Mesodermal cell (in vitro differentiated cells): ENCODE results near the gene RAB15.

Experiments used
- H3K27ac ChIP-seq: 2 replicates; pipeline ENCODE4 v1.7.0; 2013; ENCODE audit warnings: mild to moderate bottlenecking, low read depth, low read length, moderate library complexity; ENCODE audit not compliant: severe bottlenecking
- H3K36me3 ChIP-seq: 2 replicates; pipeline ENCODE4 v1.7.1; 2013; ENCODE audit warnings: mild to moderate bottlenecking, low read length, moderate library complexity; ENCODE audit not compliant: control insufficient read depth, insufficient read depth
- H3K4me1 ChIP-seq: one replicate; pipeline ENCODE4 v1.7.1; 2013; ENCODE audit warnings: mild to moderate bottlenecking, low read length; ENCODE audit not compliant: insufficient read depth, control insufficient read depth, poor library complexity, severe bottlenecking
- H3K4me3 ChIP-seq: 2 replicates; pipeline ENCODE4 v1.7.0; 2013; ENCODE audit warnings: low read length, control low read depth, mild to moderate bottlenecking; ENCODE audit not compliant: insufficient read depth, poor library complexity, severe bottlenecking; ENCODE audit errors: extremely low read depth
- H3K9me3 ChIP-seq: 2 replicates; pipeline ENCODE4 v1.7.1; 2013; ENCODE audit warnings: mild to moderate bottlenecking, low read length, moderate library complexity; ENCODE audit not compliant: control insufficient read depth
- WGBS, 2 experiments: methylation state at CpG; one replicate each; pipeline ENCODE4 v1.1.5; 2013; ENCODE audit warnings: missing lambda C conversion rate in 2 of 2; ENCODE audit not compliant: insufficient coverage in 2 of 2; 5-methylcytosine and 5-hydroxymethylcytosine counted together

The RAB15 gene

DNA sequence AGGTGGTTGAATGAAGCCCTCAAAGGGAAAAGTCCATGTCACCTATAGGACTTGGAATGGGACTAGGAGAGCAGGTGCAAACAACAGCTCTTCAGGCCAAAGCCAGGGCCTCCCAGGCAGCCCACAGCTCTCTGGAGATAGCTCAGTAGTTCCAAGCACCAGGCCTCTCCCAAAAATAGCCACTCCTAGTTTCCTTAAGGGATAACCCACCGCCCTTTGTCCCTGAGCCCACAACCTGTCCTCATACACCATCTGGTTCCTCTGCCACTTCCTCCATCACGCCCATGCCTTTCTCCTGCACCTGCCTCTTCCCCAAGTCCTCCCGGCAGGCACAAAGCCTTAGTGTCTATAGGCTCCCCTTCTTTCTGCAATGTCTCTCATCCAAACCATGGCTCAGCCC lies 2.1 kb downstream of the RAB15 start:
- Histone ChIP-seq H3K4me3 (no peak overlapping the region), H3K4me1 (peaks cover 18% of the 10 kb centered on the region), H3K36me3 (no peaks in the 10 kb centered on the region), H3K27ac (no peak overlapping the region), H3K9me3 (no peaks in the 10 kb centered on the region)
- 89 to 96% methylated on average over 3 of the region's 3 CpGs for WGBS, 2 experiments

DNA sequence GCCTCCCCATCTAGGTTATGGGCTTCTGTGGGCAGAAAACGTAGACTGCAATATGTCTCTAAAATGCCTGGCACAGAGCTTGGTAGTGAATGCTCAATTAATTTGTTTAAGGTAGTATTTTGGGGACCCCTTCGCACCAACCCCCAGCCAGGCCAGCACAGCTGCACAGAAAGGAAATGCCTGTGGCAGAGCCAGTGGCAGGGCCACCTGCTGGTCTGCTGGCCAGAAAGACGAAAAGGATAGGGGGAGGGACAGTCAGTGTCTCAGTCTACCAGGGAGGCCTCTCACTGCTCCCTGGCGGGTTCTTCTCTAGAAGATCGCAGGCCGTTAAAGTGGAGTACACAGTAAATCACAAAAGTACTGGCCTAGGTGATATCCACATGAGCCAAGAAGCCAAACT lies 3.5 kb downstream of the RAB15 start:
- H3K4me1 ChIP-seq = peaks cover 18% of the 10 kb centered on the region
- H3K36me3 ChIP-seq = no peaks in the 10 kb centered on the region
- no peak overlapping the region for H3K27ac ChIP-seq
- H3K4me3 ChIP-seq = no peak overlapping the region
- no peaks in the 10 kb centered on the region for H3K9me3 ChIP-seq
- WGBS, 2 experiments = 54 to 57% methylated on average over 3 to 4 of the region's 6 CpGs

DNA sequence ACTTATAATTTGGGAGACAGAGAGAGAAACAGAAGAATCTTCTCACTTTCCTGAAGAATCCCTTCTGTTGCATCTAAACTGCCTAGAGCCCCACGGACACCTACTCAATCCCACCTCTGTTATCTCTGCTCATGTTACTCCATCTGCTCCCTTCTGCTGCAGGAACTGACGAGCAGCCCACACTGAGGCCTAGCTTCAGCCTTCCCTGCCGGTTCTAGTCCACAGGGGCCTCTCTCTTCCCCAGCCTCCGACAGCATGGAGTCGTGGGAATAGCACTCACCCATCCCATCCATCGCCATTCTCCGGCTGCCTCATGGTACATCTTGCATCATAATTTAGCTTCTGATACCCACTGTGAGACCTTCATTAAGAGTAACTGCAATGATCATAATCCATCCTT lies 4.0 kb downstream of the RAB15 start:
- no peaks in the 10 kb centered on the region for H3K9me3 ChIP-seq
- WGBS, 2 experiments = 77% methylated on average over 7 of the region's 7 CpGs
- no peak overlapping the region for H3K27ac ChIP-seq
- no peak overlapping the region for H3K4me3 ChIP-seq
- H3K36me3 ChIP-seq = no peaks in the 10 kb centered on the region
- H3K4me1 ChIP-seq = peaks cover 18% of the 10 kb centered on the region

DNA sequence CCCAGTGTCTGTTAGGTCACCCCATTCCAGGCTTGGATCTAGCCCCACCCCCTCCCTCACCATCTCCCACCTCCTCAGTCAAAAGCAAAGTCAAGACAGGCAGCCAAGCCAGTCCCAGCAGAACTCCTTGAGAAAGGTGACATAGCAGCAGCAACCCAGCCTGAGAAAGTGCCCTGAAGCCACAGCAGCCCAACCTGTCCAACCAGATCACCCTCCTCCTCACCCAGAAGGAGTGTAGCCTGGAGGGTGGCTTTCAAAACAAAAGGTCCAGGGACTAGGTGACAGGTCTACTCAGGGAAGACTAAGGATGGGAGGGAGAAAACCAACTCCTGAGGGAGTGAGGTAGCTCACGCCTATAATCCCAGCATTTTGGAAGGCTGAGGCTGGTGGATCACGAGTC lies 5.2 kb downstream of the RAB15 start:
- WGBS, 2 experiments = 60% methylated on average over 2 of the region's 2 CpGs; no CpG with 5 or more reads in 1 of the 2 experiments
- Histone ChIP-seq H3K36me3 (no peaks in the 10 kb centered on the region), H3K4me1 (peaks cover 18% of the 10 kb centered on the region)

DNA sequence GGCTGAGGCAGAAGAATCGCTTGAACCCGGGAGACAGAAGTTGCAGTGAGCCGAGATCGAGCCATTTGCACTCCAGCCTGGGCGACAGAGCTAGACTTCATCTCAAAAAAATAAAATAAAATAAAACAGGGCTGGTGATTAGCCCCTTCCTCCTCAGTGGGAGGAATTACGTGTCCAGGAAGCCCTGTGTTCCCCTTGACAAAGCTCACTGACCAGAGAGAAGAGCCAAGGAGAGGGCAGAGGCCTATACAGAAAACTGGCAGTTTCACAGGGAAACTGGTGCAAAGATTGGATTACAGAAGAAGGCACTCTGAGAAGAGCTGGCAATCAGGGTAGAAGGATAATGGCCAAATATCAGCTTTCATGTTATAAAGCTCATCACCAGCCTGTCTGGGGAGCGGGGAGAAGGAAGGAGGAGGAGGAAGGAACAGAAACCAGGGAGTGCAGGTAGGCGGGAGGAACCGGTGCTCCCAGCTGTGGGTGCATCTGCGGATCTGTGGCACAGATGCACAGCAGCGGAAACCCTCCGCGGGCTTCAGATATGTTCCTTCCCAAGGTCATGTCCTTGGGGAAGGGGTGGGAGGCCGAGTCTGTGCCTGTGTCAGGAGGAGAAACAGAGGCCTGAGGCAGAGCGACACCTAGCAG lies 6.7 kb downstream of the RAB15 start:
- no peak overlapping the region for H3K4me3 ChIP-seq
- no peaks in the 10 kb centered on the region for H3K36me3 ChIP-seq
- 91 to 92% methylated on average over 11 to 14 of the region's 15 CpGs for WGBS, 2 experiments
- H3K9me3 ChIP-seq = no peaks in the 10 kb centered on the region
- H3K4me1 ChIP-seq = peaks cover 13% of the 10 kb centered on the region
- H3K27ac ChIP-seq = no peak overlapping the region

More for the DNA sequence above, 5.2 kb downstream of the RAB15 start:
- H3K4me3 ChIP-seq = no peak overlapping the region
- H3K9me3 ChIP-seq = no peaks in the 10 kb centered on the region
- H3K27ac ChIP-seq = no peak overlapping the region

DNA sequence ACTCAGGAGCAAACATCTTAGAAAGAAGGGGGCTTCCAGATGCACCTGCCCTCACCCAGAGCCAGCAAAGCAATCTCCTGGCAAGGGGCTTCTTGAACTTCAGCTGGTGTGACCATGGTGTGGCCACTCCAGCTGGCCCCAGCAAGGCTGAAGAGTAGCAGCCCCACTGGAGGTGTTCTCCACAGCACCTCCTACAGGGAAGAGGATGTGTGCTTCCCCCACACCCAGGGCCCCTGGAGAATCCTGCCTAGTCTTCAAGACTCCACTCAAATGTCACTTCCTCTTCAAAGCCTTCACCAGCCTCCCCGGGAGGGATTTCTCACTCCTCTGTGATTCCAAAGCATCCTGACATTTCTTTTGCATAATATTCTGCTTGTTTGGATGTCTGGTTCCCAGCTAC lies 8.5 kb downstream of the RAB15 start:
- no peaks in the 10 kb centered on the region for H3K9me3 ChIP-seq
- H3K4me1 ChIP-seq = peaks cover 9% of the 10 kb centered on the region
- H3K36me3 ChIP-seq = peaks cover 3% of the 10 kb centered on the region
- whole genome bisulfite sequencing, 2 experiments = 83% methylated on average over 1 of the region's 1 CpG; no CpG with 5 or more reads in 1 of the 2 experiments
- H3K4me3 ChIP-seq = no peak overlapping the region
- H3K27ac ChIP-seq = no peak overlapping the region

DNA sequence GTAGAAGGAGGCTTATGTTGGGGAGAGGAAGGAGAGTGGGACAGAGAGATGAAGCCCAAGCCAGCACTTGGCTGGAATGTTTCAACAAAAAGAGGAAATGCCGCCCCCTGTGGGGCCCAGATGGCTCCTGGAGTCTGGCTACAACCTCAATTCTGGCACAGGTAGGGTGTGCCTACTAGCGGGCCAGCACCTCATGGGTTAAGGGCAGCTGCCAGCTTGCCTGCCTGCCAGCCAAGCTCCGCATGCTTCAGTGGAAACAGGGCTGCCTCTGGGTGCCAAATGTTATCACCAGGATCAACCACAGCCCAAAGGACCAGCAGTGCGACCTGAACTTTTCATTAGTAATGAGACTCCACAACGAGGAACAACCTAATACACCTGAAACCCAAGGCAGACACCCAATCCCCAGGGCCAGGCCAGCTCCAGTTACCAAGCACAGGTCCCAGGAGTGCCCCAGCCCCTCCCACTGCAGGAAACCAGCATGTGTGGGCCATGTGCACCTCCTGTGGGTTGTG lies 11.3 kb downstream of the RAB15 start:
- no peak overlapping the region for H3K27ac ChIP-seq
- peaks cover 3% of the 10 kb centered on the region for H3K36me3 ChIP-seq
- H3K9me3 ChIP-seq = no peaks in the 10 kb centered on the region
- 76 to 100% methylated on average over 1 to 3 of the region's 5 CpGs for WGBS, 2 experiments
- H3K4me3 ChIP-seq = no peak overlapping the region
- H3K4me1 ChIP-seq = peaks cover 4% of the 10 kb centered on the region

DNA sequence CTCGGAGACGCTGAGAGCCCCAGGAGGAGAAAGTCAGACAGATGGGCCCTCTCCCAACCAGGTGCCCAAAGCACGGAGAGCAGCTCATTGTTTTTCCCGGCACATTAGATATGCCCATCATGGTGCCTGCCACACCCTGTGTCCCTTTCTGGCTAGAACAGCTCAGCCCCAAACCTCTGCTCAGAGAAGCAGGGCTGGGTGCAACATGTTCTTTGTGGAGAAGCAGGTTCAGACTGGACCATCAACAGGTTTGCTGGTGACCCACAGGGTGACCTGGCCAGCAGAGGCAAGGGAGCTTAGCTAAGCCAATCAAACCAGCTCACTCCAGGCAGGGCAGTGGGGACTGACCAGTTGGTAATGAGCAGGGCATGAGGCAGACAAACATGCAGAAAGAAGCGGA lies 13.4 kb downstream of the RAB15 start:
- no peak overlapping the region for H3K27ac ChIP-seq
- peaks cover 3% of the 10 kb centered on the region for H3K36me3 ChIP-seq
- 87 to 90% methylated on average over 5 of the region's 5 CpGs for WGBS, 2 experiments
- H3K4me3 ChIP-seq = no peak overlapping the region
- peaks cover 4% of the 10 kb centered on the region for H3K4me1 ChIP-seq
- H3K9me3 ChIP-seq = no peaks in the 10 kb centered on the region

DNA sequence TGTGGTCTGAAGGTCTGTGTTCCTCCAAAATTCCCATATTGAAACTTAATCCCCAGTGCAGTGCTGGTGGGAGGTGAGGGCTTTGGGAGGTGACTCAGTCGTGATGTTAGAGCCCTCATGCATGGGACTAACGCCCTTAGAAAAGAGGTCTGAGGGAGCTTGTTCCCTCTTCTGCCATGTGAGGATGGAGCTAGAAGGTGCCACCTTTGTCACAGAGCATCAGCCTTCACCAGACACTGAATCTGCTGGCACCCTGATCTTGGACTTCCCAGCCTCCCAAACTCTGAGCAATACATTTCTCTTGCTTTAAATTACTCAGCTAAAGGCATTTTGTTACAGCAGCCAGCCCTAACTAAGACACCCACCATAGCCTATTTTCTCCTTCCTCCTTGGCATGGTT lies 13.9 kb downstream of the RAB15 start:
- no peak overlapping the region for H3K4me3 ChIP-seq
- peaks cover 4% of the 10 kb centered on the region for H3K4me1 ChIP-seq
- H3K27ac ChIP-seq = no peak overlapping the region
- WGBS, 2 experiments = 80% methylated on average over 1 to 2 of the region's 2 CpGs
- H3K36me3 ChIP-seq = peaks cover 3% of the 10 kb centered on the region
- no peaks in the 10 kb centered on the region for H3K9me3 ChIP-seq

DNA sequence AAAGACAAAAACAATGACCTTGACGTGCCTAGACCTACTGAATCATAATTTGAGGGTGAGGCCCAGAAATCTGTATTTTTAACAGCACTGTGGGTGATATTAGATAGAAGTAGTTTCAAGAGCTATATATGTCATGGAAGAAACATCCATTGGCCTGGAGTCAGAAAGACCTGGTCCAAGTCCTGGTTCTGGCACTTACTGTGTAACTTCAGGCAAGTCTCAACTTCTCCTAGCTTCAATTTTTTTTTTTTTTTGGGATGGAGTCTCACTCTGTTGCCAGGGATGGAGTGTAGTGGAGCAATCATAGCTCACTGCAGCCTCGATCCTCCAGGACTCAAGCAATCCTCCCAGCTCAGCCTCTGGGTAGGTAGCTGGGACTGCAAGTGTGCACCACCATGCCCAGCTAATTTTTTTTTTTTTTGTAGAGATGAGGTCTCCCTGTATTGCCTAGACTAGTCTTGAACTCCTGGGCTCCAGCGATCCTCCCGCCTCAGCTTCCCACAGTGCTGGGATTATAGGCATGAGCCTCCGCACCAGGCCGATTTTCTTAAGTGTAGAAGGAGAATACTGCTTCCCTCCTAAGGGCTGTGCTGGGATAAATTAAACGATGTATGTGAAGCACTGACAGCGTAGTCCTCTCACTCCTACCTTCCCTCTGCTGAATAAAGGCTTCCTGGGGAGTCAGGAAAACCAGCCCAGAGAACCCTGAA lies 15.3 kb downstream of the RAB15 start:
- Histone ChIP-seq H3K36me3 (peaks cover 6% of the 10 kb centered on the region), H3K4me3 (no peak overlapping the region), H3K27ac (no peak overlapping the region), H3K4me1 (peaks cover 4% of the 10 kb centered on the region), H3K9me3 (no peaks in the 10 kb centered on the region)
- 91 to 92% methylated on average over 6 to 7 of the region's 8 CpGs for WGBS, 2 experiments

DNA sequence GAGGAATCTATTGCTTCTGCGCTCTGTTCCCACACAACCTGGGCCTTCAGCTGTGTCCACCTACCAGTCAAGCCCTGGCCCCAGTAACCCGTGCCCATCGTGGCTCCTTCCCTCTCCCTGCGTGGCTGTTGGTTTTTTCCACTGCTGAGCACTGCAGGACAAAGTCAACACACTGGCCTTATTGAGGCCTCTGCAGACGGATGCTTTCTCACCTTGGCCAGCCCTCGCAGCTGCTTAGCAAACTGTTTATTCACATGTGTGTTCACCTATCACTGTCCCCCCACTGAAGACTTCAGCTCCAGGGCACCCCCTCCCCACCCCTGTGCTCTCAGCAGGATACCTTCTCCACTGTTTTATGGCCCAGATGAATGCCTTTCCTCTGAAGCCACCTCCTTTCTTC lies 16.8 kb downstream of the RAB15 start:
- H3K36me3 ChIP-seq = peaks cover 6% of the 10 kb centered on the region
- H3K4me1 ChIP-seq = no peaks in the 10 kb centered on the region
- H3K9me3 ChIP-seq = no peaks in the 10 kb centered on the region
- 67 to 70% methylated on average over 6 of the region's 6 CpGs for WGBS, 2 experiments
- H3K4me3 ChIP-seq = no peak overlapping the region
- H3K27ac ChIP-seq = no peak overlapping the region
